ENCODE results near the gene CFAP100. TPM values are rescaled to one million over a fixed set of nuclear protein-coding genes. Genes with fewer than 3 reads are reported as not detected.

CFAP100 gene
- total and polyA plus RNA-seq, 2 of the 4 experiments (the other 2 are of a cell fraction) = not detected

DNA sequence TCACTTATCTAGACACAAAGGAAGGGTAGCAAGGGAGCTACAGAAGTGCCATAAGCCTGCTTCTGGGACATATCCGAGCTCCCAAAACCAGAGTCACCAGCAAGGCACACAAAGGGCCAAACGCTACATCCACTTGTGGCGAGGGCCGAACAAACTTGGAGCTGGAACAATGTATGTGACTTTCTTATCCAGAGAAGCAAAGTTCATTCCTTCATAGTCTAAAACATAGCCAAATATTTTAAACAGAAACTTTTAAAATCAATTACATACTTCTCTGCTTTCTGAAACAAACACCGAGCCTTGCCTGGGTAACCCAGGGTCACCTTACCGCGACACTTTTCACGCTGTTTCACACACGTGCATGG is 65.0 kb downstream of the CFAP100 start:
- Histone ChIP-seq H2AFZ (replicated peaks; ENCODE audit: low read length, poor library complexity) (no peak overlapping the region), H3K14ac (replicated peaks; ENCODE audit: low read depth, low read length) (no peak overlapping the region), H2BK20ac (ENCODE audit: low read depth, low read length) (no peak overlapping the region), H3K9me1 (ENCODE audit: insufficient read depth, low read length) (no peaks in the 10 kb centered on the region; the same call in 1 of the 2 replicates), H3K79me1 (ENCODE audit: low read depth in 1 of 2, low read length in 2 of 2) (peaks cover 25 to 42% of the 10 kb centered on the region in 2 experiments), H3K36me3 (ENCODE audit: control insufficient read depth, insufficient read depth, low read length) (peaks cover 60% of the 10 kb centered on the region), H4K8ac (ENCODE audit: low read depth in 2 of 2, low read length in 2 of 2) (no peak overlapping the region), H2BK5ac (ENCODE audit: low read depth, low read length, poor library complexity, severe bottlenecking) (no peak overlapping the region), H2AK9ac (replicated peaks; ENCODE audit: low read depth, low read length, poor library complexity) (no peak overlapping the region), H3K4ac (ENCODE audit: low read depth, low read length) (no peak overlapping the region), H2BK15ac (ENCODE audit: low read depth, low read length) (no peak overlapping the region), H2BK120ac (ENCODE audit: low read depth, low read length) (no peak overlapping the region), H3K23ac (ENCODE audit: low read depth, low read length) (no peak overlapping the region), H4K91ac (ENCODE audit: insufficient read depth, low read depth, low read length) (no peak overlapping the region), H3K27ac (ENCODE audit: insufficient read depth, low read length) (no peak overlapping the region), H2AK5ac (ENCODE audit: low read depth, low read length) (no peak overlapping the region), H4K20me1 (ENCODE audit: insufficient read depth, low read length) (peaks cover 24% of the 10 kb centered on the region), H3K18ac (ENCODE audit: low read depth, low read length) (no peak overlapping the region), H3K9me3 (ENCODE audit: control insufficient read depth, insufficient read depth, low read length) (no peaks in the 10 kb centered on the region), H3K4me3 (ENCODE audit: insufficient read depth, low read depth, low read length) (no peak overlapping the region), H3K4me1 (ENCODE audit: control insufficient read depth, insufficient read depth, low read length) (no peaks in the 10 kb centered on the region), H3K4me2 (ENCODE audit: low read depth, low read length) (no peak overlapping the region), H4K5ac (ENCODE audit: low read depth, low read length) (no peak overlapping the region), H3K9ac (ENCODE audit: low read depth, low read length) (no peak overlapping the region), H3K27me3 (ENCODE audit: control insufficient read depth, insufficient read depth, low read length) (no peaks in the 10 kb centered on the region), H3K56ac (ENCODE audit: extremely low read depth, insufficient read depth, low read length) (no peak overlapping the region)
- no TSS peak for BruUV-seq (replicated peaks)
- in situ Hi-C loops (cut with MboI; ENCODE audit: low sequenced_read_pairs) (no loop called here), intact Hi-C loops (cut with micrococcal nuclease) (no loop called here), dilution Hi-C loops (cut with HindIII; ENCODE audit: low sequenced_read_pairs, unreplicated experiment) (no loop called here)
- ChIA-PET POLR2A (ENCODE audit: unreplicated experiment) (no interaction called here), CTCF (no interaction called here)
- no peak for TF ChIP-seq RFX5 (IDR thresholded peaks at IDR 0.05; ENCODE audit: low read depth, low read length)
- TF ChIP-seq BHLHE40 (IDR thresholded peaks at IDR 0.05; ENCODE audit: low read depth, low read length) = no peak
- no peak for TF ChIP-seq CEBPB (IDR thresholded peaks at IDR 0.05; ENCODE audit: low read depth, low read length)
- TF ChIP-seq, protein P1, sequence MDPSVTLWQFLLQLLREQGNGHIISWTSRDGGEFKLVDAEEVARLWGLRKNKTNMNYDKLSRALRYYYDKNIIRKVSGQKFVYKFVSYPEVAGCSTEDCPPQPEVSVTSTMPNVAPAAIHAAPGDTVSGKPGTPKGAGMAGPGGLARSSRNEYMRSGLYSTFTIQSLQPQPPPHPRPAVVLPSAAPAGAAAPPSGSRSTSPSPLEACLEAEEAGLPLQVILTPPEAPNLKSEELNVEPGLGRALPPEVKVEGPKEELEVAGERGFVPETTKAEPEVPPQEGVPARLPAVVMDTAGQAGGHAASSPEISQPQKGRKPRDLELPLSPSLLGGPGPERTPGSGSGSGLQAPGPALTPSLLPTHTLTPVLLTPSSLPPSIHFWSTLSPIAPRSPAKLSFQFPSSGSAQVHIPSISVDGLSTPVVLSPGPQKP (IDR thresholded peaks at IDR 0.05; ENCODE audit: borderline replicate concordance, low read depth, low read length) = no peak
- no peak for TF ChIP-seq NFE2L2 (IDR thresholded peaks at IDR 0.05; ENCODE audit: low read depth, low read length)
- TF ChIP-seq RCOR1 (IDR thresholded peaks at IDR 0.05; ENCODE audit: insufficient replicate concordance, low read length) = no peak
- no peak for TF ChIP-seq MAZ (IDR thresholded peaks at IDR 0.05; ENCODE audit: borderline replicate concordance, low read depth, low read length)
- no peak for TF ChIP-seq FOS (IDR thresholded peaks at IDR 0.05; ENCODE audit: low read depth, low read length)
- TF ChIP-seq CHD1 (IDR thresholded peaks at IDR 0.05; ENCODE audit: low read depth, low read length) = no peak
- TF ChIP-seq MXI1 (IDR thresholded peaks at IDR 0.05; ENCODE audit: borderline replicate concordance, low read depth, low read length) = no peak
- TF ChIP-seq SMC3 (IDR thresholded peaks at IDR 0.05; ENCODE audit: low read depth, low read length) = no peak
- TF ChIP-seq RAD21 (IDR thresholded peaks at IDR 0.05; ENCODE audit: low read length) = no peak
- TF ChIP-seq POLR2A (IDR thresholded peaks at IDR 0.05; ENCODE audit: low read depth, low read length) = no peak
- TF ChIP-seq, protein P2, sequence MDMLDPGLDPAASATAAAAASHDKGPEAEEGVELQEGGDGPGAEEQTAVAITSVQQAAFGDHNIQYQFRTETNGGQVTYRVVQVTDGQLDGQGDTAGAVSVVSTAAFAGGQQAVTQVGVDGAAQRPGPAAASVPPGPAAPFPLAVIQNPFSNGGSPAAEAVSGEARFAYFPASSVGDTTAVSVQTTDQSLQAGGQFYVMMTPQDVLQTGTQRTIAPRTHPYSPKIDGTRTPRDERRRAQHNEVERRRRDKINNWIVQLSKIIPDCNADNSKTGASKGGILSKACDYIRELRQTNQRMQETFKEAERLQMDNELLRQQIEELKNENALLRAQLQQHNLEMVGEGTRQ (IDR thresholded peaks at IDR 0.05; ENCODE audit: low read depth, low read length) = no peak
- TF ChIP-seq, protein P3, sequence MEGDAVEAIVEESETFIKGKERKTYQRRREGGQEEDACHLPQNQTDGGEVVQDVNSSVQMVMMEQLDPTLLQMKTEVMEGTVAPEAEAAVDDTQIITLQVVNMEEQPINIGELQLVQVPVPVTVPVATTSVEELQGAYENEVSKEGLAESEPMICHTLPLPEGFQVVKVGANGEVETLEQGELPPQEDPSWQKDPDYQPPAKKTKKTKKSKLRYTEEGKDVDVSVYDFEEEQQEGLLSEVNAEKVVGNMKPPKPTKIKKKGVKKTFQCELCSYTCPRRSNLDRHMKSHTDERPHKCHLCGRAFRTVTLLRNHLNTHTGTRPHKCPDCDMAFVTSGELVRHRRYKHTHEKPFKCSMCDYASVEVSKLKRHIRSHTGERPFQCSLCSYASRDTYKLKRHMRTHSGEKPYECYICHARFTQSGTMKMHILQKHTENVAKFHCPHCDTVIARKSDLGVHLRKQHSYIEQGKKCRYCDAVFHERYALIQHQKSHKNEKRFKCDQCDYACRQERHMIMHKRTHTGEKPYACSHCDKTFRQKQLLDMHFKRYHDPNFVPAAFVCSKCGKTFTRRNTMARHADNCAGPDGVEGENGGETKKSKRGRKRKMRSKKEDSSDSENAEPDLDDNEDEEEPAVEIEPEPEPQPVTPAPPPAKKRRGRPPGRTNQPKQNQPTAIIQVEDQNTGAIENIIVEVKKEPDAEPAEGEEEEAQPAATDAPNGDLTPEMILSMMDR (conservative IDR thresholded peaks at IDR 0.05; ENCODE audit: low read depth, low read length) = no peak
- TF ChIP-seq MAFK (IDR thresholded peaks at IDR 0.05; ENCODE audit: low read depth, low read length) = no peak
- ATAC-seq (ENCODE audit: low read depth) (no peak), DNase-seq (no peak)
- 100% methylated on average over 4 of the region's 9 CpGs; no CpG with 5 or more reads in 1 of the 2 experiments for WGBS, 2 experiments (ENCODE audit: extremely low coverage in 2 of 2, insufficient read length in 1 of 2)
